Measurements from ENCODE around the gene EPB41L2. TPM values are rescaled to one million over a fixed set of nuclear protein-coding genes. Genes with fewer than 3 reads are reported as not detected.

EPB41L2 gene
- total RNA-seq, 1 donor from 2014 or later, result 38.3 TPM

DNA sequence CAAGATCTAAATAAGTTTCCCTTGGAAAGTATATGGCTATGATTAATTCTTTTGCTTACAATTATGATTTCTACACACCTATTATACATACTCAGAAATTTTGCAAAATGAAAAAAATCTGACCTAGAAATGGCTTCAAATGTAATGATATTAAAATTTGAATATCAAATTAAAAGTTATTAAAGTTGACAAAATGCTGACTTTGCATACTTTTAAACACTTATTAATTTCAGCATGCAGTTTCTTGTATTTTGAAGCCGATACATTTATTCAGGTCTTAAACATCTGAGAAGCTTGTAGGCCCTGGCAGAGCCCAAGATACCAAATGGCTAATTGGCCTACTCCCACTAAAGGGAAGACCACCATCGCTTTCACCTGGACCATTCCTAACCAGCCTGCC lies 176.1 kb downstream of the EPB41L2 start:
- H3K4me3 ChIP-seq (ENCODE audit: low read depth, low read length), result no peak overlapping the region
- DNase-seq (ENCODE audit: low read depth), result no peak
- no peak for TF ChIP-seq CTCF (conservative IDR thresholded peaks at IDR 0.05; ENCODE audit: low read depth, low read length)

- H3K4me3 ChIP-seq (ENCODE audit: low read depth, low read length), result no peak overlapping the region
- peak; percentile 92 for TF ChIP-seq CTCF (conservative IDR thresholded peaks at IDR 0.05; ENCODE audit: low read depth, low read length)
- DNase-seq (ENCODE audit: low read depth), result no peak
Observed at GRCh38 chr6:130885392-130886192, 177.5 kb downstream of the EPB41L2 start.

- no peak overlapping the region for H3K4me3 ChIP-seq (ENCODE audit: low read depth, low read length)
- no peak for DNase-seq (ENCODE audit: low read depth)
- no peak for TF ChIP-seq CTCF (conservative IDR thresholded peaks at IDR 0.05; ENCODE audit: low read depth, low read length)
Observed at GRCh38 chr6:130882370-130882769, 180.7 kb downstream of the EPB41L2 start.

DNA sequence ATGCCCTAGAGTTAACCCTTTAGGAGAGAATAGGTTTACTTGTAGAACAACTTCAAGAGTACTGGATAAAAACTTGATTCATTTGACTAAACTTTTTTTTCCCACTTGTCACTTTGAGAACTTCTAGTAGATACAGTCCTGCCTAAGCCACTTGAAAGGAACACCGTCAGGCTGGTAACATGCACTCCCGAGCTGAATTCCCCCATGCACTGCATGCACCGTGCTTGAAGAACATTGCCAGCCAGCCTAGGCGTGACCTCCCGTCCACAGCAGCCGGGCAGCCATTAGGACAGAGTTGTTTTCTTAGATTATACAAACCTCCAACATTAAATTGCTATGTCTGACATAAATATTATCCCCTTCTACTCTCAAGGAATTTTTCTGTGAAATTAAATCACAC lies 183.2 kb downstream of the EPB41L2 start:
- DNase-seq (ENCODE audit: low read depth), result no peak
- H3K4me3 ChIP-seq (ENCODE audit: low read depth, low read length), result no peak overlapping the region
- TF ChIP-seq CTCF (conservative IDR thresholded peaks at IDR 0.05; ENCODE audit: low read depth, low read length), result no peak

DNA sequence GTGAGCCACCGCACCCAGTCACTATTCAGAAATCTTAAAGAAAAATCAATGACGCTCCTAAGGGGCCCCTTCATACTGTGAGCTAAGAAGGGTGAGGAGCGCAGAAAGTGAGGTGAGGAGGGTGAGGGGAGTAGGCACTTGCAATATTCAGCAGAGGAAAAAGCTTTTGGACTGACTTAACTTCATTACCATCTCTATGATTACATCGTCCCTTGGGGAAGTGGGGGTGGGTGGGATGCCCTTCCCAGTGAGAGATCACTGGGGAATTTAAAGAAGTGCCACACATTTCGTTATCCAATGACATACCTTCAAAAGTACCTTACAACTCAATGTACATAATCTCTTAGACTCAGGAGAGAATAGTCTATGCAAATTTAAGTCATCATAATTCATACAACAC lies 189.3 kb downstream of the EPB41L2 start:
- TF ChIP-seq CTCF (conservative IDR thresholded peaks at IDR 0.05; ENCODE audit: low read depth, low read length), result no peak
- no peak for DNase-seq (ENCODE audit: low read depth)
- no peak overlapping the region for H3K4me3 ChIP-seq (ENCODE audit: low read depth, low read length)

GRCh38 chr6:130872250-130873095 lies 190.6 kb downstream of the EPB41L2 start:
- DNase-seq (ENCODE audit: low read depth), result no peak
- no peak overlapping the region for H3K4me3 ChIP-seq (ENCODE audit: low read depth, low read length)
- TF ChIP-seq CTCF (conservative IDR thresholded peaks at IDR 0.05; ENCODE audit: low read depth, low read length), result peak; percentile 98

Data from epithelial cell of proximal tubule (primary cell).